ENCODE results near the gene HBE1. TPM values are rescaled to one million over a fixed set of nuclear protein-coding genes. Genes with fewer than 3 reads are reported as not detected.

HBE1 gene
- total RNA-seq, 1 donor from 2014 or later: not detected

DNA sequence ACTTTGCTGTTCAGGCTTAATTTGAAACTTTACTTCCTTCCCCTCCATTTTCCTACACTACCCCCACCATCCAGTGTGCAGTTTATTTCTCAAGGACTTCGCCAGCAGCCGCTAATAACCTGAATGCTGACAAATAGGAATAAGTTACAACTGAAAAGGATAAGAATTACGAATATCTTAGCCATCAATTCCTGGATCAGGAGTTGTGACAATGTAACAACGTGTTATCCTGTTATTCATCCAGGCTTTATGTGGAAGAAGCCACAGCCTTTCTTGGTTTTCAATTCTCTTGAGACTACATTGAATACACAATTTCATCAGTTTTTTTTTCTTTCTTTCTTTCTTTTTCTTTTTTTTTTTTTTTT lies 25.9 kb downstream of the HBE1 start:
- TF ChIP-seq CTCF (IDR thresholded peaks at IDR 0.05): no peak
- H3K9me3 ChIP-seq: no peaks in the 10 kb centered on the region
- no peaks in the 10 kb centered on the region for H3K27me3 ChIP-seq
- H3K27ac ChIP-seq: no peak overlapping the region
- no peak for ATAC-seq
- intact Hi-C loops (cut with DNase I): no loop called here
- no peaks in the 10 kb centered on the region for H3K36me3 ChIP-seq
- no peaks in the 10 kb centered on the region for H3K4me1 ChIP-seq
- no peak for DNase-seq
- no peak overlapping the region for H3K4me3 ChIP-seq

DNA sequence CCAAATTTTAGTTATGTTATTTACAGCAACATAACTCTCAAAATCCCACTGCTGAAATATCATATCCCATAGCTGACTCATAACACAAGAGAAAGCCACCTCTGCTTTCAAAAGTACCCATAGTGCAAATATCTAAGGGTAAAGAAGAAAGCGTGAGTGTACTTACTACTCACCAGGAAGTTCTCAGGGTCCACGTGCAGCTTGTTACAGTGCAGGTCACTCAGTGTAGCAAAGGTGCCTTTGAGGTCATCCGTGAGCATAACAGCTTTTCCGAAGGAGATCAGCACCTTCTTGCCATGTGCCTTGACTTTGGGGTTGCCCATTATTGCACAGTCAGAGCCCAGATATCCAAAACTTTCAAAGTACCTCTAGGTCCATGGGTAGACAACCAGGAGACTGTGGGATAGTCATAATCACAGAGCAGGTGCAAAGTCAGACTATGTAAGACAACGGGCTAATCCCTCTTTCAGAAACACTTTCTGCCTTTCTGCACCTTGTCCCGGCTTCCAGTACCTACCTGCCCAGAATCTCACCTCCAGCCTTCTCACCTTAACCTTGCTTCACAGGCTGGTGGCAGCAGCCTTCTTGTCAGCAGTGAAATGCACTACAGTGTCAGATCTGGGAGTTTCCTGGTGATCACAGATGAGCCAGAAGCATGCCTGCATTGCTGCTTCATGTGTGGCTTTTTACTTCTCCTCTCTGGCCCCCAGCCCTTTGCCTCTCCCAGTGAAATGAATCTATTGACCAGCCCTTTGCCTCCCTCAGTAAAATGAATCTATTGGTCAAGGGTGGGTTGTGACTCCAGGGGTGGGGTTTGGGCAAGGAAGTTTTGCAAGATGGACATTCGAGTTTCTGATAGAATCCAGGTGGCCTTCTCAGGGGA lies 26.6 kb downstream of the HBE1 start:
- DNase-seq (no peak), ATAC-seq (no peak)
- intact Hi-C loops (cut with DNase I): no loop called here
- Histone ChIP-seq H3K4me3 (no peak overlapping the region), H3K9me3 (no peaks in the 10 kb centered on the region), H3K36me3 (no peaks in the 10 kb centered on the region), H3K4me1 (no peaks in the 10 kb centered on the region), H3K27ac (no peak overlapping the region), H3K27me3 (no peaks in the 10 kb centered on the region)
- no peak for TF ChIP-seq CTCF (IDR thresholded peaks at IDR 0.05)

DNA sequence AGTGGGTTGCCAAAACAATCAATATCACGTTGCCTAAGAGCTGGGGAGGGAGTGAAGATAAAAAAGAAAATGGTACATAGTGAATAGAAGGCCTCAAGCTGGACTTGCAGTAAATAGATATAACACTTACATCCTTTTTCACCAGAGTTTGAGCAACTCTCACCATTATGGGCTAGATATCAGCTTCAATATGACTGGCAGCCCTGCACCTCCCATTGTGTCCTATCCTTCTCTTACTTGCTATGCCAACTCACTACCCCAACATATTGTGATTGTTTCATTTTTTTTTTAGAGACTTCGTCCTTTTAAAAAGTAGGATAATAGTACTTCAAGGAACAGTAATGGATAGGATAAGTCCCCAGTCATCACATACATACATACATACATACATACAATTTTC lies 27.5 kb downstream of the HBE1 start:
- H3K4me3 ChIP-seq: no peak overlapping the region
- intact Hi-C loops (cut with DNase I): no loop called here
- no peak for DNase-seq
- TF ChIP-seq CTCF (IDR thresholded peaks at IDR 0.05): no peak
- no peaks in the 10 kb centered on the region for H3K9me3 ChIP-seq
- H3K4me1 ChIP-seq: no peaks in the 10 kb centered on the region
- no peaks in the 10 kb centered on the region for H3K36me3 ChIP-seq
- no peaks in the 10 kb centered on the region for H3K27me3 ChIP-seq
- no peak for ATAC-seq
- no peak overlapping the region for H3K27ac ChIP-seq

DNA sequence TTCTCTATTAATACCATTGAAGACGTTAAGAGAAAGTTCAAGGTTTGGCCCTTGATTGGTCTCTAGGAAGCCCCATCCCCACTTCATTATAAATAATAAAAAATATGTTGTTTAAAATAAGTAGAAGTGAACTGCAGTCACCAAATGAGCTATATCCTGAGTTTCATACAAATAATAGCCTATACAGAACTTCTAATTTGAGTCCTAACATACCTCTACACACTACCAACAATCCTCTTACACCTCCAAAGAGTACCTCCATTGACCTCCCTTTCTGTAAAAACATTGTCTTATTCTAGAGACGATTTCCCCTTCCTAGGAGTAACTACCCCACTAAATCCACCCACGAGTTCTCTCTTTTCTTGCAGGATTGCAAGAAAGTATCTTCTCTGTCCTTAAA lies 28.3 kb downstream of the HBE1 start:
- Histone ChIP-seq H3K27ac (no peak overlapping the region), H3K9me3 (no peaks in the 10 kb centered on the region), H3K4me1 (no peaks in the 10 kb centered on the region), H3K4me3 (no peak overlapping the region), H3K36me3 (no peaks in the 10 kb centered on the region), H3K27me3 (no peaks in the 10 kb centered on the region)
- no peak for TF ChIP-seq CTCF (IDR thresholded peaks at IDR 0.05)
- intact Hi-C loops (cut with DNase I): no loop called here
- DNase-seq: no peak
- no peak for ATAC-seq

DNA sequence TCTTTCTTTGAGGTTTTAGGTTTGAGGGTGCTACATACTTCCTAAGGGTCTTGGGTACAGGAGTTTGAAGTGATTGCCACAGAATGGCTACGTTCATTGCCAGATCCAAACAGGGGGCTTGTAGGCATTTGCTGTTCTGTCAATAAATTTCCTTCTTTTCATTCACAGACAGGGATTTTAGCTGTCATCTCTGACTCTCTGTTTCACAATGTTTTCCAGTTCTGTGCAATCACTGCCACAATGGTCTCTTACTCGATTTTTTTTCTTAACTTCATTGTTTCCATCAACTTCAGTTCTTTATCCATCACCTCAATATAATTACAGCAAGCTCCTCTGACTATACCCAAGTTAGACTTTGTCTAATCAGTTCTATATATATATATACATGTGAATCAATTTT lies 29.3 kb downstream of the HBE1 start:
- no peak for DNase-seq
- H3K27me3 ChIP-seq: no peaks in the 10 kb centered on the region
- TF ChIP-seq CTCF (IDR thresholded peaks at IDR 0.05): no peak
- no peak overlapping the region for H3K27ac ChIP-seq
- ATAC-seq: no peak
- no peaks in the 10 kb centered on the region for H3K36me3 ChIP-seq
- intact Hi-C loops (cut with DNase I): no loop called here
- no peak overlapping the region for H3K4me3 ChIP-seq
- H3K4me1 ChIP-seq: no peaks in the 10 kb centered on the region
- H3K9me3 ChIP-seq: no peaks in the 10 kb centered on the region
